Body of pancreas (tissue), 4 donors: Measurements from ENCODE around the gene MAP3K9. TPM values are rescaled to one million over a fixed set of nuclear protein-coding genes. Genes with fewer than 3 reads are reported as not detected.
"Not testable (repeated sequence)": the region's sequence is repeated elsewhere in the genome, so short reads cannot be mapped to it uniquely, and the experiment has no call there.

Experiments
- ATAC-seq: fragments of 150-250 bp; one replicate; pipeline ENCODE4 v1.9.1; 2016
- DNase-seq, 4 donors: peaks; one replicate each; pipeline ENCODE4 v3.0.0-alpha.2; 2019
- H3K27ac ChIP-seq, 4 donors: fragments of 200-600 bp; sonication (generic); 1 replicate in 3 of 4; 2 replicates in 1 of 4; pipeline versions ENCODE4 v1.5.1 to v1.6.1; 2016 to 2019; ENCODE audit warnings: mild to moderate bottlenecking in 1 of 4, mixed read lengths in 1 of 4, moderate library complexity in 1 of 4
- H3K27me3 ChIP-seq, 2 donors: fragments of 200-600 bp; sonication (generic); one replicate each; pipeline ENCODE4 v1.6.0; 2016; ENCODE audit warnings: mild to moderate bottlenecking in 1 of 2
- H3K36me3 ChIP-seq, 2 donors: fragments of 200-600 bp; sonication (generic); replicated peaks in 1 of 2; 2 replicates each; pipeline ENCODE4 v1.5.1; 2016; ENCODE audit warnings: low read depth in 2 of 2; ENCODE audit not compliant: insufficient read depth in 1 of 2
- H3K4me1 ChIP-seq: fragments of 200-600 bp; sonication (generic); one replicate; pipeline ENCODE4 v1.6.0; 2016
- H3K4me3 ChIP-seq, 2 donors: fragments of 200-600 bp; sonication (generic); 1 replicate in 1 of 2; 2 replicates in 1 of 2; pipeline ENCODE4 v1.5.1; 2016 to 2019
- H3K9me3 ChIP-seq, 3 donors: fragments of 200-600 bp; sonication (generic); 1 replicate in 2 of 3; 2 replicates in 1 of 3; pipeline ENCODE4 v1.5.1; 2016
- CTCF ChIP-seq, 7 experiments: fragments of 450-650 bp in 4 of 7; fragments of 200-600 bp in 3 of 7; sonication (generic) in 3 of 7; IDR thresholded peaks; one replicate each; pipeline ENCODE4 v1.5.1; 2016 to 2019; ENCODE audit warnings: antibody characterized with exemption in 7 of 7
- POLR2A ChIP-seq, 3 donors: fragments of 450-650 bp; IDR thresholded peaks; one replicate each; pipeline ENCODE4 v1.6.1; 2016; ENCODE audit warnings: antibody characterized with exemption in 3 of 3, mild to moderate bottlenecking in 2 of 3
- WGBS, 2 donors: methylation state at CpG; one replicate each; pipeline ENCODE4 v1.1.5; 2017; 5-methylcytosine and 5-hydroxymethylcytosine counted together
- intact Hi-C: fragments of 100-400 bp; cut with DNase I; formaldehyde crosslinking; loops from one replicate; pipeline ENCODE4 v1.15.1; 2023
- total RNA-seq, 2 donors: library from RNA; depleted of rRNA; stranded (reverse); fragments of >200 nt; gene quantifications; one replicate each; pipeline ENCODE4 v1.1.0, GENCODE V29; 2016

Gene MAP3K9
- total RNA-seq, 2 donors from 2014 or later = 5.4 to 10.9 TPM

GRCh38 chr14:70704960-70705359 lies 104.4 kb downstream of the MAP3K9 start:
- ATAC-seq = no peak
- Histone ChIP-seq H3K4me3 (no peak overlapping the region), H3K27me3 (no peaks in the 10 kb centered on the region), H3K4me1 (peaks cover 8% of the 10 kb centered on the region), H3K9me3 (no peaks in the 10 kb centered on the region), H3K36me3 (no peaks in the 10 kb centered on the region), H3K27ac (no peak overlapping the region)
- TF ChIP-seq POLR2A (IDR thresholded peaks at IDR 0.05) (no peak), CTCF (IDR thresholded peaks at IDR 0.05) (no peak)
- intact Hi-C loops = no loop called here
- no peak for DNase-seq
- 77 to 91% methylated on average over 1 of the region's 1 CpG for WGBS, 2 donors

- H3K4me3 ChIP-seq, intact Hi-C loops, H3K4me1 ChIP-seq, H3K9me3 ChIP-seq, H3K27me3 ChIP-seq, H3K36me3 ChIP-seq, H3K27ac ChIP-seq: not testable (repeated sequence)
- 61 to 69% methylated on average over 1 of the region's 1 CpG for WGBS, 2 donors
- DNase-seq (peak; percentile 41 to 54 (median 42)), ATAC-seq (peak; percentile 36)
These were observed 105.6 kb downstream of the MAP3K9 start for GRCh38 chr14:70703621-70704168.

- Histone ChIP-seq H3K27me3 (no peaks in the 10 kb centered on the region), H3K27ac (no peak overlapping the region), H3K36me3 (no peaks in the 10 kb centered on the region), H3K4me1 (peaks cover 8% of the 10 kb centered on the region), H3K9me3 (no peaks in the 10 kb centered on the region), H3K4me3 (no peak overlapping the region)
- DNase-seq (no peak), ATAC-seq (no peak)
- WGBS, 2 donors = 57 to 81% methylated on average over 3 of the region's 3 CpGs
- TF ChIP-seq POLR2A (IDR thresholded peaks at IDR 0.05) (no peak), CTCF (IDR thresholded peaks at IDR 0.05) (no peak)
- intact Hi-C loops = no loop called here
These were observed 107.2 kb downstream of the MAP3K9 start for GRCh38 chr14:70702161-70702560.

- no peak for ATAC-seq
- intact Hi-C loops = no loop called here
- Histone ChIP-seq H3K4me3 (no peak overlapping the region), H3K27ac (no peak overlapping the region), H3K9me3 (no peaks in the 10 kb centered on the region), H3K36me3 (no peaks in the 10 kb centered on the region), H3K27me3 (no peaks in the 10 kb centered on the region), H3K4me1 (peaks cover 8% of the 10 kb centered on the region)
- DNase-seq = no peak
- TF ChIP-seq CTCF (IDR thresholded peaks at IDR 0.05) = no peak
- no peak for TF ChIP-seq POLR2A (IDR thresholded peaks at IDR 0.05)
These were observed 107.7 kb downstream of the MAP3K9 start for GRCh38 chr14:70701610-70702009.

- intact Hi-C loops = no loop called here
- Histone ChIP-seq H3K9me3 (no peaks in the 10 kb centered on the region), H3K27ac (no peak overlapping the region), H3K4me3 (no peak overlapping the region), H3K4me1 (peaks cover 5% of the 10 kb centered on the region), H3K27me3 (no peaks in the 10 kb centered on the region), H3K36me3 (no peaks in the 10 kb centered on the region)
- no peak for DNase-seq
- WGBS, 2 donors = 61 to 77% methylated on average over 4 of the region's 4 CpGs
- no peak for ATAC-seq
- TF ChIP-seq POLR2A (IDR thresholded peaks at IDR 0.05) (no peak), CTCF (IDR thresholded peaks at IDR 0.05) (no peak)
These were observed 108.2 kb downstream of the MAP3K9 start for GRCh38 chr14:70700955-70701585.
